Astrocyte of the cerebellum (primary cell): ENCODE data around the gene CRYGN.

Source experiments
- DNase-seq: peaks from one replicate; pipeline ENCODE4 v3.0.0-alpha.2; 2011; ENCODE audit warnings: low read depth
- H3K4me3 ChIP-seq: 2 replicates; pipeline ENCODE4 v1.5.1; 2011; ENCODE audit warnings: mild to moderate bottlenecking, low read depth, low read length, moderate library complexity
- CTCF ChIP-seq: IDR thresholded peaks from 2 replicates; pipeline ENCODE4 v1.5.1; 2012; ENCODE audit warnings: low read length, low read depth, moderate library complexity, mild to moderate bottlenecking; ENCODE audit errors: missing control alignments
- in situ Hi-C: cut with HindIII; loops from 2 replicates; pipeline ENCODE4 v1.10.0; 2017; ENCODE audit warnings: low sequenced_read_pairs

CRYGN gene

DNA sequence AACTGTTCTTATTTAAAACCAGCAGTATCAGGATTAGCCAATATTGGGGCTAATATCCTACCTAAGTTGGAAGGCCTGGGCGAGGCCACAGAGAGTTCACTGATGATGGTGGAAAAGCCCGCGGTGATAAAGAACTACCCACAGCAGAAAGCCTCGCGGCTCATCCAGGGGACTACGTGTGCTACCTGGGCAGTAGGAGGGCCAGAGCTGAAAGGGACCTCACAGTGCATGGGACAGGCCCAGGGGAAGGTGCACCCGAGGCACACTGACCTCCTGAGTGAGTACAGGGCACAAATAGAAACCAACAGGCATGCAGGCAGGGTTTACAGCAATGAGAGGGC, 31.5 kb downstream of the CRYGN start:
- in situ Hi-C loops: no loop called here
- no peak for DNase-seq

GRCh38 chr7:151406886-151407583, 32.9 kb downstream of the CRYGN start:
- TF ChIP-seq CTCF: no peak
- no peak for DNase-seq
- in situ Hi-C loops: no loop called here
- H3K4me3 ChIP-seq: no peak overlapping the region

More for the DNA sequence above, 31.5 kb downstream of the CRYGN start:
- no peak for TF ChIP-seq CTCF
- H3K4me3 ChIP-seq: peak overlapping the region; percentile 57

- H3K4me3 ChIP-seq: no peak overlapping the region
- DNase-seq: no peak
- in situ Hi-C loops: no loop called here
- no peak for TF ChIP-seq CTCF
Observed at GRCh38 chr7:151406051-151406875, 33.7 kb downstream of the CRYGN start.

GRCh38 chr7:151405588-151405987, 34.4 kb downstream of the CRYGN start:
- H3K4me3 ChIP-seq: no peak overlapping the region
- in situ Hi-C loops: no loop called here
- no peak for DNase-seq
- no peak for TF ChIP-seq CTCF

DNA sequence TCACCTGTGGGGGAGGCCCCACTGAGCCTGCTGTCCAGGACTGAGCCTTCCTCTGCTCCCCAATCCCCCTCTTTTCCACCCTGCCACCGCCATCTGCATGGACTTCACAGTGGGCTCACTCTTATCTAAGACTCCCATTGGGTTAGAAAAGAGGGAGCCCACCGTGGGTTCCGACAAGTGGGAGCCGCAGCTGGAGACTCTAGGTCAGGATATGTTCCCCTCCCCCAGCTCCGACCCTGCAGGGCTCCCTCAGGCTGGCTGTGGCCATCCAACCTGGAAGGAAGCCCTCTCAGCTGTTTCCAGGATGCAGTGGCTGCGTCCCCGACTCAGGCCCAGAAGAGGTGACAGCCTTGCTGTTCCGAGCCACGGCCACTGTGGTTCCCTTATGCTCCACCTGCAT, 34.9 kb downstream of the CRYGN start:
- DNase-seq: no peak
- in situ Hi-C loops: no loop called here
- no peak for TF ChIP-seq CTCF
- no peak overlapping the region for H3K4me3 ChIP-seq

- TF ChIP-seq CTCF: no peak
- in situ Hi-C loops: no loop called here
- no peak for DNase-seq
- H3K4me3 ChIP-seq: no peak overlapping the region
Observed at GRCh38 chr7:151404216-151405011, 35.5 kb downstream of the CRYGN start.
